ENCODE data around the gene LMF1.

DNA sequence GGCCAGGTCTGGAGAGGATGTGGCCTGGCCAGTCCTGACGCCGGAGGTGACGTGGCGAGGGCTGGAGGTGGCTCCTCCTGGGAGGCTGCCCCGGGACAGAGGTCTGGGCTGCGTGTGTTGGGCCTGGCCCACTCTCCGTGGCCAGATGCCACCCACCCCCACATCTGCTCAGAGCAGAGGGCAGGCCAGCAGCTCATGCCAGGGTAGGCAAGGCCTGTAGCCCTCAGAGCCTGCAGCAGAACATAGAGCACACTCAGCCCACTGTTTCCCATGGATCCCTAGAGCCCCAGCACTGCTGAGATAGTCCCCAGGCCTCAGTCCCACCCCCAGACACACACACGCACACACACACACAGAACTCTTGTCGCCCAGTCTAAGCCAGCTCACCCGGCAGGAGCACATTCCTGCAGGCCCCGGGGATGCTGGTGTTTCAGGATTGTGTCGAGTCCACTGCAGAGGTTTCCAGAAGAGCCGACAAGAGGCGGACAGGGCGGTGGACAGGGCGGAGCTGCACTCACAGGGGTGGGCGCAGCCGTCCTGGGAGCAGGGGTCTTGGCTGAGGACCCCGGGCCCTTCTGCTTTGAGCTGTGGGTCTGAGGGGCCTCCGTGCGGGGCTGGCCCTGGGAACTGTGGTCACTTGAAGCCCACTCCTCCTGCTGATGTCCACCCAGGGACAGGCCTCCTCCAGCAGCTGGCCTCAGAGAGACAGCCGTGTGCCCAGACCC, 44.1 kb upstream of the LMF1 start:
- TF ChIP-seq, protein P1, sequence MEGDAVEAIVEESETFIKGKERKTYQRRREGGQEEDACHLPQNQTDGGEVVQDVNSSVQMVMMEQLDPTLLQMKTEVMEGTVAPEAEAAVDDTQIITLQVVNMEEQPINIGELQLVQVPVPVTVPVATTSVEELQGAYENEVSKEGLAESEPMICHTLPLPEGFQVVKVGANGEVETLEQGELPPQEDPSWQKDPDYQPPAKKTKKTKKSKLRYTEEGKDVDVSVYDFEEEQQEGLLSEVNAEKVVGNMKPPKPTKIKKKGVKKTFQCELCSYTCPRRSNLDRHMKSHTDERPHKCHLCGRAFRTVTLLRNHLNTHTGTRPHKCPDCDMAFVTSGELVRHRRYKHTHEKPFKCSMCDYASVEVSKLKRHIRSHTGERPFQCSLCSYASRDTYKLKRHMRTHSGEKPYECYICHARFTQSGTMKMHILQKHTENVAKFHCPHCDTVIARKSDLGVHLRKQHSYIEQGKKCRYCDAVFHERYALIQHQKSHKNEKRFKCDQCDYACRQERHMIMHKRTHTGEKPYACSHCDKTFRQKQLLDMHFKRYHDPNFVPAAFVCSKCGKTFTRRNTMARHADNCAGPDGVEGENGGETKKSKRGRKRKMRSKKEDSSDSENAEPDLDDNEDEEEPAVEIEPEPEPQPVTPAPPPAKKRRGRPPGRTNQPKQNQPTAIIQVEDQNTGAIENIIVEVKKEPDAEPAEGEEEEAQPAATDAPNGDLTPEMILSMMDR (IDR thresholded peaks at IDR 0.05) = no peak
- no peak for TF ChIP-seq POLR2A (IDR thresholded peaks at IDR 0.05)
